Keratinocyte (primary cell): ENCODE results near the gene TMEM94.

Experiments used
- EZH2 ChIP-seq: IDR thresholded peaks from one replicate; pipeline ENCODE4 v1.6.1; 2012; ENCODE audit warnings: inconsistent platforms, mild to moderate bottlenecking, low read length, moderate library complexity
- TF ChIP-seq, protein P1 (sequence below), 3 experiments: IDR thresholded peaks in 1 of 3; conservative IDR thresholded peaks in 1 of 3; optimal IDR thresholded peaks in 1 of 3; 2 replicates in 2 of 3; 3 replicates in 1 of 3; pipeline versions ENCODE3 to v1.5.1; 2011; ENCODE audit warnings: low read length in 3 of 3, mild to moderate bottlenecking in 3 of 3, moderate library complexity in 2 of 3, control low read depth in 1 of 3, inconsistent platforms in 1 of 3; ENCODE audit not compliant: insufficient read depth in 2 of 3; ENCODE audit errors: extremely low read depth in 1 of 3

DNA sequence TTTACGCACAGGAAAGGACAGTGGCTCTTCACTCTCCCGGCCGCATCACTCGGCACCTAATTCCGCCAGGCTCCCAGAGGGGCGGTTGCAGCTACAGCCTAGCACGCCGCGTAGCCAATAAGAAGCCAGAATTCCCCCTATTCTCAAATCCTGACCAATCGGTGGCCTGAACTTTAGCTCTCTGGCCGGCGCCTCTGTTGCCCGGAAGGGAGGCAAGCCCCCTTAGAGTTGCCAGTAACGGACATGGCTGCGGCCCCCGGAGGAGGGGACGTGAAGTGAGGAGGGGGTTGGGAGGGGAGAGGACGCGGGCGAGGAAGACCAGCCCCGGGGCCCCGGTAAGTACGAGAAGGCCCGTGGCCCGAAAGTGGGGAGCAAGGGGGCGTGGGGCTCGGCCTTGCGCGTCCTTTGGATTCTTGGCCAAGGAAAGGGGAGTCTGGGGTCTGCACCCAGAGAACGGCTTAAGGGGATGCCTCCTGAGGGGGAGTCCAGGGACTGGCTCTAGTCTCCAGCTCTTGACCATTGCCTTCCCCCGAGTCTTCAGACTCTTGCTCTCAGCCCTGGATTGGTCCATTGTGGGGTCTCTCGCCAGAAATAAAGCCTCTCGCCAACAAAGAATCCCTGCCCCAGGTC lies at the start of gene TMEM94:
- TF ChIP-seq, protein P1, sequence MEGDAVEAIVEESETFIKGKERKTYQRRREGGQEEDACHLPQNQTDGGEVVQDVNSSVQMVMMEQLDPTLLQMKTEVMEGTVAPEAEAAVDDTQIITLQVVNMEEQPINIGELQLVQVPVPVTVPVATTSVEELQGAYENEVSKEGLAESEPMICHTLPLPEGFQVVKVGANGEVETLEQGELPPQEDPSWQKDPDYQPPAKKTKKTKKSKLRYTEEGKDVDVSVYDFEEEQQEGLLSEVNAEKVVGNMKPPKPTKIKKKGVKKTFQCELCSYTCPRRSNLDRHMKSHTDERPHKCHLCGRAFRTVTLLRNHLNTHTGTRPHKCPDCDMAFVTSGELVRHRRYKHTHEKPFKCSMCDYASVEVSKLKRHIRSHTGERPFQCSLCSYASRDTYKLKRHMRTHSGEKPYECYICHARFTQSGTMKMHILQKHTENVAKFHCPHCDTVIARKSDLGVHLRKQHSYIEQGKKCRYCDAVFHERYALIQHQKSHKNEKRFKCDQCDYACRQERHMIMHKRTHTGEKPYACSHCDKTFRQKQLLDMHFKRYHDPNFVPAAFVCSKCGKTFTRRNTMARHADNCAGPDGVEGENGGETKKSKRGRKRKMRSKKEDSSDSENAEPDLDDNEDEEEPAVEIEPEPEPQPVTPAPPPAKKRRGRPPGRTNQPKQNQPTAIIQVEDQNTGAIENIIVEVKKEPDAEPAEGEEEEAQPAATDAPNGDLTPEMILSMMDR (optimal IDR thresholded peaks at IDR 0.05 in 1 of 3, IDR thresholded peaks at IDR 0.05 in 1 of 3, conservative IDR thresholded peaks at IDR 0.05 in 1 of 3; ENCODE audit: extremely low read depth in 1 of 3, insufficient read depth in 2 of 3, low read length in 3 of 3), result no peak
- no peak for TF ChIP-seq EZH2
